PFSK-1 (cell line): ENCODE results near the gene MALAT1.

Source experiments
- POLR2AphosphoS5 ChIP-seq: IDR thresholded peaks from 2 replicates; pipeline ENCODE4 v1.6.1; 2012; ENCODE audit warnings: low read depth, mild to moderate bottlenecking, control low read depth, low read length, moderate library complexity
- REST ChIP-seq, 2 experiments: IDR thresholded peaks; 2 replicates each; pipeline versions ENCODE4 v1.6.1 to v1.8.0; 2011 to 2012; ENCODE audit warnings: low read depth in 2 of 2, low read length in 2 of 2, control low read depth in 1 of 2, inconsistent platforms in 1 of 2, mild to moderate bottlenecking in 1 of 2, moderate library complexity in 1 of 2; ENCODE audit not compliant: insufficient read depth in 1 of 2
- TAF1 ChIP-seq: IDR thresholded peaks from 2 replicates; pipeline ENCODE4 v1.6.1; 2012; ENCODE audit warnings: low read length, control low read depth, borderline replicate concordance; ENCODE audit not compliant: insufficient read depth

- no peak for TF ChIP-seq TAF1
- no peak; the same call in 1 of the 2 replicates for TF ChIP-seq POLR2AphosphoS5
- no peak for TF ChIP-seq REST (IDR thresholded peaks at IDR 0.05; ENCODE audit: insufficient read depth in 1 of 2, low read depth in 2 of 2, low read length in 2 of 2)
Measured at GRCh38 chr11:65471447-65471891, 27.4 kb upstream of the MALAT1 start.
